ENCODE results near the gene IL17RD.

The IL17RD gene

DNA sequence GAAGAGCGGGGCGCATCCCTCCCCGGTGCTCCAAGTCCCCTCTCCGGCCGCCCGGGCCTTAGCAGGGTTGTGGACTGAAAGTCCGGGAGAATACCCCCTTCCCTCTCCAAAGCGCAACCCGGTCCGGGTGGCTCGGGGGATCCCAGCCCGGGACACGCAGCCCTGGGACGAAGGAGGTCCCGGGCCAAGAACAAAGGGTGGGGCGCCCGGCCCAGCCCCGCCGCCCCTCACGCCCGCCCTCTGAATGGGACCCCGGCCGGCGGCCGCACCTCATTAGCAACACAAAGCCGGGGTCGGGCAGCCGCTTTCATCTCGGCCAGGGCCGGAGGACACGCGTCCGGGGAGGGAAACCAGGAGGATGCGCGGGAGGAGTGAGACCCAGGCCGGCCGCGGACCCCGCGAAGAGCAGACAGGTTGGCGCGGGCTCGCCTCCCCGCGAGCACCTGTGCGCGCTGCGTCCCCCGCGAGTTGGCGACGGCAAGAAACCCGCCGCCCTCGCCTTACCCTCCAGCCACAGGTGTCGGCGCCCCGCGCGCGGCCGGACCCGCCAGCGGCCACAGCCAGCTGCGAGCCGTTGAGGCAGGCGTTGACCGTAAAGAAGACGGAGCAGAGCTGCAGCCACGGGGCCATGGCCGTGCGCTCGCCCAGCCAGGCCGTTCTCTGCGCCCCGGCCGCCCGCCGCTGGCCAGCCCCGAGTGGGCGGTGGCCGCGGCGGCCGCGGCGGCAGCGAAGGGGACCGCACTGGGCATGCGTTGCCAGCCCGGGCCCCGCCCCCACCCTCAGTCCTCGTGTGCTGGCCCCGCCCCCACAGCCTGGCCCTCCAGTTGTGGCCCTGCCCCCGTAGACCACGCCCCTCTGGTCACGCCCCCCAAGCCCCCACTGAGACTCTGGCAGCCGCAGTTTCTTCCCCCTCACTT is at the start of gene IL17RD:
Gene IL17RD (minus strand): TSS at position 697 of the 917 bp plus-strand sequence. CDS start 67 bp downstream, at position 630.
- DNase-seq = no peak

DNA sequence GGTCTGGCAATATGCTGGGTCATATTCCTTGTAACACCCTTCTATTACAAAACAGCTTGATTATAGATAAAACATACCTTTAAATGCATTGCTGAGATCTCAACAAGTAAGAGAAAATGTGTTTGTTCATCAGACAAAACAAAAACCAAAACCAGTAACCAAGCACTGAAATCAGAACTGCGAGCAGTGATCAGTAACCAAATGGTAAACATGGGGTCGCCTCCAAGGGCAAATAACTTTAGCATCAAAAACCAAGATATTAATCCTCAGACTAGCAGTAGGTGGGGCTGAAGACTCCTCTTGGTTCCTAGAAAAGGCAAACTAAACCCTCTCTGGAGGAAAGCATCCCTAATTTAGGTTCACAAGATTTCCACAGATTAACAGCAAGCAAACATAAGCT is 41.3 kb upstream of the IL17RD start:
- DNase-seq = no peak

DNA sequence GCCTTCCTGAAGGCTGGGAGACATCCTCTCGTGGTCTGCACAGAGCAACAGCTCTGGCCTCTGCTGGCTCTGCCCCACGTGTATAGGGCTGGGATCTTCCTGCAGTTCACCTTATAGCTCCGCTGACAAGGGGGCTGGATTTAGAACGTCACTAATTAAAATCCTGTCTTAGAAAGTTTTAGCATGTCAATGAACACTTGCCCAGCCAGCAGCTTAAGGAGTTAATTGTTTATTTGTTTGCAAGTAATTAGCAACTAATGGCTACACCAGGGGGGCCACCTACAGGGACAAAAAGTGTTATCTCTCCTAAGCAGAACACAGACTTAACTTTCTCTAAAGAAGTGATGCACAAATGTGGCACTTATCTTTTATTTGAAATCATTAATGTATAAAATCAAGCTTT is 34.7 kb upstream of the IL17RD start, which contains the start of gene HESX1:
Gene HESX1 (minus strand): TSS at position 84 of the 403 bp plus-strand sequence. CDS start 60 bp downstream, at position 24.
- DNase-seq = no peak

DNA sequence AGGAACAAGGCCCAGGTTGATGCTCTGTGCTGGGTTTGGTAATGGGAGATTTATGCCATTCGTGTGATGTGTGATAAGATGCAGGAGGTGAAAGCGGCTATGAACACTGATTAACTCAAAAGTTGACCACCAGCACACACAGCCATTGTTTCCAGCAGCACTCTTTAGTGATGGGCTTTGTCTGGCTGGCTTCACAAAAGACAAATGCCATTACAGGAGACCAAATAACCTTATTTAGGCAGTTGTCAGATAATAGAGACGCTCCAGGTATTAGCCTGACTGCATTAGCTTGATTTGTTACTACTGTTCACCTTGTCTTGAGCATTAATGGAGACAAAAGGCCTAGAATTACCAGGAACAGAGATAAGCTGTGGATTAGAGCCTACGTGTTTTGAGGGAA is 29.5 kb upstream of the IL17RD start:
- no peak for DNase-seq

DNA sequence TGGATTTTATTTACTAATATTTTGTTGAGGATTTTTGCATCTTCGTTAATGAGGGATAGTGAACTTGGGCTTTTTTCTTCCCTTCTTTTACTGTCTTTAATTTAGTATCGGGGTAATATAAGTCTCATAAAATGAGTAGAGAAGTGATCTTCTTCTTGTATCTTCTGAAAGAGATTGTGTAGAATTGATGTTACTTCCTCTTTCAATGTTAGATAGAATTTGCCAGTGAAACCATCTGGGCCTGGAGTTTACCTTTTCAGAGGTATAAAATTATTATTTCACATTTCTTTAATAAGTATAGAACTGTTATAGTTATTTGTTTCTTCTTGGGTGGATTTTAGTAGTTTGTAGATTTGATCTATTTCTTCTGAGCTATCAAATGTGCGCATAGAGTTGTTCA is 26.9 kb upstream of the IL17RD start:
- no peak for DNase-seq

DNA sequence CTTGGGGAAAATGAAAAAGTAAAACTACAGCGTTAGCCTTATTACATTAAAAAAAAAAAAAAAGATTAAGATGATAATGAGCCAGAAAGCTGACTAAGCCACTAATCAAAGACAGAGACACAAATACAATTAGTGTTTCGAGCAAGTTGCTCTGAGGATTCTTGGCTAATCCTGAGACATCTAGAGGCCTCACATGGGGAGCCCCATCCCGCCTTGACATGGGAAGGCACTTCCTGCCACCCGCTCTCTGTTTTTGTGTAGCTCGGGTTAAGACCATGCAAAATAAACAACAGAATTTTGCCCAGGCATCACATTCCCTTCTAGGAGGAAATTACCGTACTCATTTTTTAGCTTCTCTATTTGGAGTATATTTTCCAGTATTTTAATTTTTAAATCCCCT is 19.4 kb upstream of the IL17RD start:
- no peak for DNase-seq

DNA sequence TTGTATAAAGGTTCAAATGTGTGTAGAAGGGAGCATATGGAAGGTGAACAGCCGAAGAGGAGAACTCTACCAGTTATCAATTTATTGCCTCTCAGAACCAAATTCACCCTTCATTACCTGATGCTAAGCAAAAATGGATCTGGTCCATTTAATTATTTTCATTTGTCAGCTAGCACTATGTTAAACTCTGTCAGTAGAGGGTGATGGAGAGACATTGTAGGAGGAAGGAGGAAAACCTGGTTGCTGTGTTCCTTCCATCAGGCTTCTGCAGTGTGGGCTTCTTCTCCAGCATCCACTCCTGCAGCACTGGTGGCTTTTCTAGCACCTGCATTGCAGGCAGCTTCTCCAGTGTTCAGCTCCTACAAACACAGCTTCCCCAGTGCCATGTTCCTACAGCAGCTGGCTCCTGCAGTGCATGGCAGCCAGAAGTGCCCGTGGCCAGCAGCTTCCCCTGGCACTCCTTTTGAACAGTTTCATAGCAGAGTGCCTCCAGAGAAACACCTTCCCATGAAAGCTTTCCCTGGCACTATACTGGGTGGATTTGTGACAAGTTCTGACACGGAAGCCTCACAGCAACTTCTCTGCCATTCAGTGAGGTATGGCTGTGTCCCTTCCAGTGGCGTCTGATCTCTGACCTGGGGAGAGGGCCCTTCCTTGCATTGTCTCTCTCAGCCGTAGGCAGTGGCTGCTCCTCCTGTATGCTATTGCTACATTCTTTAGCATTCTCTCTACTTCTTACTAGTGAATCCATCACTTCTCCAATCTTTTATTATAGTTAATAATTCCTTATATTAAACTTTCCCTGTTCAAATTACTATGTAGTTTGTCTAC is 14.6 kb upstream of the IL17RD start:
- no peak for DNase-seq

DNA sequence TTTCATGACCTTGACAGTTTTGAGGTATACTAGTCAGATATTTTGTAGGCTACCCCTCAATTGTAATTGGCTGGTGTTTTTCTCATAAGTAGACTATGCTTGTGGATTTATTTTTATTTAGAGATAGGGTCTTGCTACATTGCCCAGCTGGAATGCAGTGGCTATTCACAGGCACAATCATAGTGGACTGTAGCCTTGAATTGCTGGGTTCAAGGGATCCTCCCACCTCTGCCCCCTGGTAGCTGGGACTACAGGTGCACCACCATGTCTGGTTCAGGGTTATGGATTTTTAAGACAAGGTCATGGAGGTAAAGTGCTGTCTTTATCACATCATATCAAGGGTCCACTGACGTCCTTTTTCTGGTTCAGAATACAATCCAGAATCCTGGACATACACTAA is 10.9 kb upstream of the IL17RD start:
- no peak for DNase-seq

DNA sequence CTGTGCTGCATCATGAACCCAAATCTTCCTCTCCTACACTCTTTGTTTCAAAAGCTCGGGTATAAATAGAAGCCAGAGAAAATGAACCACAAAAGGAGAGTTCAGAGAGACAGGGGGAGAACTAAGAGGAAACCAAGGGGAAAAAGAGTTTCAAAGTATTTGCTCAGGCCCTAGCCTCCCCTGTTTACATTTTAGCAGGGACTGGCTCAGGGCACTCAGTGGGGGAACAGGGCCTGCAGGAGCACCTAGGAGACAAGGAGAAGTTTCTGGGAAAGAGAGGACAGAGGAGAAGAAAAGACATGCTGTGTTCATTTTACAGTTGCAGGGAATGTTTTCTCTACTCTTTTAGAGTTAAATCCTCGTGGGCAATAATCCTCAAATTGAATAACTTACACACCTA is 8.5 kb upstream of the IL17RD start:
- DNase-seq = no peak

DNA sequence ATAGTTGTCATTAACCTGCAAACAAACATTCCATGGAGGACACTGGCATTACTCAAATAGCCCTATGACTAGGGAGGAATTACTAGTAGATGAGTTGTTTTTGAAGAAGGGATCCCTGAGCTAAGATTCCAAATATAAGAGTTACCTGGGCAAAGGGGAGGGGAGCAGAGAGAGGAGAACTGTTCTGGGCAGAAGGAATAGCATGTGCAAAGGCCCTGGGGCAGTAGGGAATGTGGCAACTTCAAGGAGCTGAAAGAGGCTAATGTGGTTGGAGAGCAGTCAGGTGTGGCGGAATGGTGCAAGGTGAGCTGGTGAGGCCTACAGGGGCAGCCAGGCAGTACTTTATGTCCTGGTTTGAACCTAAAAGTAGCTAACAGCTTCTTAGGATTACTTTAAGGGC is 5.8 kb upstream of the IL17RD start:
- no peak for DNase-seq

DNA sequence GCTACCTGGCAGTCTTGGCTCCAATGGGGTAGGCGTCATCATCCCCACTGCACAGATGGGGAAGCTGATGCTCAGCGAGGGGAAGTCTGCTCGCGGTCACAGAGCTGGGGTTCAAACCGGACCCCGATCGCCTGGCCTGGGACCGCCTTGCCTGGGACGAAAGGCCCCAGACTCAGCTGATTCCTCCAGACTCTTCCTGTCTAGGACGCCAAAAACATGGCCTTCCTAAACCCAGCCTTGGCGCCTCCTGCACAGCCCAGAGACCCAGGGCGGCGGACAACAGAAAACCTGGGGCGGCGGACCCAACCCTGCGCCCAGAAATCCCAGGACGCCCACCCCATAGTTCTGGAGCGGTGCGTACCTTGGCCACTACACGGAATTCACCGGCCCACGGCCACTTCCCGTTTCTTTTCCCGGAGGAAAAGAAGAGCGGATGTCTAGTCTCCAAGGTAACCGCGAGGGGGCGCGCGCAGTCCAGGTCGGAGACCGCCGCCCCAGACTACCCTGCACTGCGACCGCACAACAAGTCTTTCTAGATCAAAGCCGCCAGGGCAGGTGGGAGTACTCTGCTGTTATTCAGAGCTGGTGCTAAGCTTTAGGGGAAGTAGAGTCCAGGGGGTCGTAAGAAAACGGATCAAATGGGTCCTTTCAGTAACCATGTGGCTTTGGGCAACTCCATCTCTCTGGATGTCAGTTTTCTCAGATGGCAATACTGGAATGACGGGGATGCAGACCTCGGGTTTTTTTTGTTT is 4.9 kb upstream of the IL17RD start:
- peak; percentile 42 for DNase-seq

DNA sequence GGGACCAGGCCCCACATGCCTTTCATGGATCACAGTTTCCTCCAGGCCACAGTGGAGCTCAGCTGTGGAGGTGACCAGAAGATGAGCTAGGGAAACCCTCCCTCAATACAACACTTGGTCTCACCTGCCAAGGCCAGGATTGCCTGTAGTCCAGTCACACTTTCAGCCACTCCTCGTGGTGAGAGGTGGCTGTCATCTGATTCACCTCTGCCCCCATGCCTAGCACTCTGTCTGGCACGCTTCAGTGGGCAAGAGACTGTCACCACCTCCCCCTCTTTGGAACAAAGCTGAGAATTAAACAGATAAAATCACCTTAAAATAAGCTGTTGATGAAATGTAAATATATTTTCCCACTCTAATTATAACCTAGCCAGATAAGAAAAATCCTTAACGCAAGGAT is 4.0 kb upstream of the IL17RD start:
- no peak for DNase-seq

DNA sequence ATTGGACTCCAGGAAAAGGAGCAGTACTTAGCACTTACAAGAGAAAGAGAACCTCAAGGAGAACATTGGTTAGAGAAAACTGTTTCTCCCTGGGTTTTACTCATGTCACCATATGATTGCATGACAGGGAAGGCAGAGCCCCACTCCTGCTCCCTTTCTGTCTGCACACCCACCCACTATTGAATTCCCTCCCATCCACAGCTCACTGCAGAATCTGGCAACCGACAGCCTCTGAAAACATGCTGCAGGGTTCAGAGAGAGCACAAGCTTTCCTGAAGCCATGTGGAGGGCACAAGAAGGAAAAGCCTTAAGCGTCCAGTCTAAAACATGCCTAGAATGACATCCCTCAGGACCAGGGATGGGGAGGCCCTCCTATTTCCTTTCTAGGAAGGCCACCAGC is 3.0 kb upstream of the IL17RD start:
- DNase-seq = no peak

DNA sequence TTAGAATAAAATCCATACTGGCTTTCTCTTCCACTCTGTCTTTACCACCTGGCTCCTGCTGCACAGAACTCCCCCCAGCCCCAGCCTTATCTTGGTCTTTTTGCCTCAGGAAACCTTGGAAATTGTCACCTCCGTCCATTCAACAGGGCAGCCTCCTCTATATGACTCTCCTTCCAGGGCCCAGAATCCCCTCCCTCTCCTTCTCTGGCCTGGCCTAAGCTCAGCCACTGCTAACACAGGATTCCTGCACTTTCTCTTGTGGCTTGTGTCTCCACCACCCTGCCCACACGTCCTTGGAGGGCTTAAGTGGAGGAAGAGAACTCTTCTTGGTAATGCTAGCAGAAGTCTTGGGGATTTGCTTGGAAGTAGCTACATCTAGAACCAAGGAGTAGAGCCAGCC is 1.5 kb upstream of the IL17RD start:
- no peak for DNase-seq

DNA sequence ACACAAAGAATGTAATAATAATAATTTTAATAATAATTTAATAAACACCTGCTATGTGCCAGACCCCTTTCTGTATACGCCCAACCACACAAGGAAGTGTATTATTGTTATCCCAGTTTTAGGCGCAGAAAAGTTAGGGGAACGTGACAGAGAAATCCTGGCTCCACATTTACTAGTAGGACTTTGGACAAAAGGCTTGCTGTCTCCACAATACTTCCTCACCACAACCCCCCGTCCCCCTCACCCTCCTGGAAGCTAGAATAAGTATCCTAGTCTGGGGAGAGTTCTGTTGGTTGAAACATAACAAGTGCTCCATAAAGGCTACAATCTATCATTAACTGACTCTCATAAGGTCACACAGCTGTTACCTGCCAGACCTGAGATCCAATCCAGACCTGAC is 488 bp upstream of the IL17RD start:
- no peak for DNase-seq

DNA sequence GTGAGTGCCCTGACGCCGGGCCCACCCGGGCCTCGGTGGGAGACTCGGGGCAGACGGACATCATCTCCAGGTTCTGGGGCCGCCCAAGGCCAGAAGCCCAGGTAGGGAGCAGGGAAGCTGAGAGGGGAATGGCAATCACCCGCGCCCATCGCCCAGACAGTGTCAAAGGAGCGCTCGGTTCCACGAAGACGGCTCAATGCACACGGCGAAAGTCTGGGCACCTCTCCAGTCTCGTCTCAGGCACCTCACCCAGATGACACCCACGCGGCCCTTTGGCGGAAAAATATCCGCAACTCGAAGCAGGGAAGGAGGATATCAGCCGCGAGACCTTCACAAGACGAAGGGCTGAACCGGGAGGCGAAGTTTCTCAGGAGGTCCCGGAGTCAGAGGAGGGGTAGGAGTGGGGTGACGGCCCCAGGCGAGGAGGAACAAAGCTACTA is 916 bp downstream of the IL17RD start:
- DNase-seq = no peak

DNA sequence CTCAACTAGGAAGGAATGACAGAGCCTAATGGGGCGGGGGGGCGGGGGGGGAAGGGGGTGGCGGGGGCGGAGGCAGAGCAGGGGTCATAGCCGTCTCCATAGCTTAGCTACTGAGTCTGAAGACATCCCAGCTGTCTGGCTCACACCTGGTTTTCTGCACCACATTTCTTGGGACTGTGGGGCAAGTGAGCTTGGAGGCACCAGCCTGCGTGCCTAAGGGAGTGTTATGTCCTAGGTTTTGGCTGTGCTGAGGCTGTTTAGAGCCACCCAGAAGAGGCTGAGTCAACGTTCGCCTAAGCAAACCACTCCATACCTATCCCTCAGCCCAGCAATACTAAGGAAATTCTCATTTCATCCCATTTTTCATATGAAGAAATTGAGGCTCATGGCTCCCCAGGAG is 1.4 kb downstream of the IL17RD start:
- no peak for DNase-seq

DNA sequence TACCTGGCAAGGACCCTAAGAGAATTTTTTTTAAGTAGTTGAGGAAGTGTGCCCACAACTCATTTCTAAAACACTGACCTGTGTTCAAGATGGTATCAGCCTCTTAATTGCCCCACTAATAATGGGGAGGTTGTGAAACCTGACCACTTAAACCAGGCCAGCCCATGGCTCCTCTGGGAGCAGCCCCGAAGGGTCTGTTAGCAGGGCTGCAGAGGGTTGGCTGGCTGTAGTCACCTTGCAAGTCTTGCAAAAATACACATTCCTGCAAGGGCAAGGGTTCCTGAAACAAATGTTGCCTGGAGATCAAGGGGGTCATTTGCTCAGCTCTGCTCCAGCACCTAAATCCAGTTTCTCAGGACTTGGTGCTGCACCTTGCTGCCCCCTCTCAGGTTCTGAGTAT is 3.2 kb downstream of the IL17RD start:
- no peak for DNase-seq

DNA sequence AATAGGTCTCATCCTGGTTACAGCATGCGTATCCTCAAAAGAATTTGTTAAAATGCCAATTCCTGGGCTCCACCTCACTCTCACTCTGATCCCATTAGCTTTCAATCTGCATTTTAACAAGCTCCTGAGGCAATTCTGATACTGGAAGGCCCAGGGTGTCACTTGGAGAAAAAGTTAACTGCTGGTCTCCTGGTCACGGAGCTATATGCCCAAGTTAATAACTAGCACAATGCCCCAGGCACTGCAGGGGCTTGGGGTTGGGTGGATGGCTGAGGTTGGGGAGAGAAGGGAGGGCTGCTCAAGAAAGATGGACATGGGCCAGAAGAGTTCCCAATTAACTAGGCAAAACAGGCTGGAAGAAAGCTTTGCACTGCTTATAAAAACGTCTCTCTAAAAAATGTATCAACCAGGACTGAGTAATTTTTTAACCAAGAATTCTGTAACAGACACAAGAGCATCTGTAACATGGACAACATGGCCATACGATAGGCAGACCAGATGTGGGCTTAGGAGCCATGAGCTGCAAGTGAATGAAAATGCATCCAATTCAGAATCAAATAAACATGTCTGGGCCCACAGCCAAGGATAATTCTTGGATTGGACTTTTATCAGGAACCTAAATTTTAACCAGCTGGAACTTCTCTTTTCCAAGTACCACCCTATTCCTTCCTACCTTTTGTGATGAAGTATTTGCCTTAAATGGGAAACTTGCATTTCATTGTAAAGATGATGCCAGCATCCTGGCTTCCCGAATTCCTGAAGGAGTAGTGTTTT is 4.2 kb downstream of the IL17RD start:
- DNase-seq = no peak

DNA sequence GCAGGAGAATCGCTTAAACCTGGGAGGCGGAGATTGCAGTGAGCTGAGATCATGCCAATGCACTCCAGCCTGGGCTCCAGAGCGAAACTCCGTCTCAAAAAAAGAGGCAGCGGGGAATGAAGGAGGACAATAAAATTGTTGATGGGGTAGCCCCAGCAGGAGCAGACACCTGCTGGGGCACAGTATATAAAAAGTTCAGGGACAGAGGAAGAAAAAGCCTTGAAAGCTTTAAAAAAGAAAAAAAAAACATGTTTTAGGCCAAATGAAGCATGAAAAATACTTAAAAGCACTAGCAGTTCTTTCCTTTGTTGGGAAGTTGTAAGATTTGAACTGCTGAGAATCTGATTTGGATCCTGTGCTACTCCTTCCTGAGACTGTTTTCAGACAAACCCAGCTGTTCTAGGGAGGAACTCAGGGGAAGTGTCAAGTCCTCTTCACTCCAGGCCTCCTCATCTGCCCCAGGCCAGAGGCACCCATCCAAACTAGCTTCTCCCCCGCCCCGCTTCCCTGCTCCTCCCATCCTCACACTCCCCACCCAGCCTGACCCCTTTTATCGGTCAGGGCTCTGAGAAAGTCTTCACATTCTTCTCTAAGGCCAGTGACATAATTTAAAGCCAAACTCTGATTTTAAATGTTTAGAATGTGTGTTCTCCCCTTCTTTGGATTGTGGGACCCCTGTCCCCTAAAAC is 4.9 kb downstream of the IL17RD start:
- no peak for DNase-seq
